Measurements from ENCODE around the gene CAMKK2. TPM values are rescaled to one million over a fixed set of nuclear protein-coding genes. Genes with fewer than 3 reads are reported as not detected.

Gene CAMKK2
- total and polyA plus RNA-seq, 2 of the 4 experiments (the other 2 are of a cell fraction) = 15.2 to 24.7 TPM

GRCh38 chr12:121248622-121249021 is 47.9 kb downstream of the CAMKK2 start:
- Histone ChIP-seq H3K4ac (ENCODE audit: low read depth, low read length) (no peak overlapping the region), H2BK15ac (ENCODE audit: low read depth, low read length) (no peak overlapping the region), H2AFZ (replicated peaks; ENCODE audit: low read length, poor library complexity) (no peak overlapping the region), H3K18ac (ENCODE audit: low read depth, low read length) (no peak overlapping the region), H4K91ac (ENCODE audit: insufficient read depth, low read depth, low read length) (no peak overlapping the region), H3K4me2 (ENCODE audit: low read depth, low read length) (no peak overlapping the region), H3K4me3 (ENCODE audit: insufficient read depth, low read depth, low read length) (no peak overlapping the region), H2BK120ac (ENCODE audit: low read depth, low read length) (no peak overlapping the region), H3K27me3 (ENCODE audit: control insufficient read depth, insufficient read depth, low read length) (no peaks in the 10 kb centered on the region), H3K4me1 (ENCODE audit: control insufficient read depth, insufficient read depth, low read length) (no peaks in the 10 kb centered on the region), H3K79me1 (ENCODE audit: low read depth in 1 of 2, low read length in 2 of 2) (no peaks in the 10 kb centered on the region), H3K9me1 (ENCODE audit: insufficient read depth, low read length) (peaks cover 5% of the 10 kb centered on the region; the same call in 1 of the 2 replicates), H3K9me3 (ENCODE audit: control insufficient read depth, insufficient read depth, low read length) (no peaks in the 10 kb centered on the region), H2BK5ac (ENCODE audit: low read depth, low read length, poor library complexity, severe bottlenecking) (no peak overlapping the region), H3K14ac (replicated peaks; ENCODE audit: low read depth, low read length) (no peak overlapping the region), H2AK5ac (ENCODE audit: low read depth, low read length) (no peak overlapping the region), H3K27ac (ENCODE audit: insufficient read depth, low read length) (no peak overlapping the region), H2BK20ac (ENCODE audit: low read depth, low read length) (no peak overlapping the region), H3K36me3 (ENCODE audit: control insufficient read depth, insufficient read depth, low read length) (peaks cover 58% of the 10 kb centered on the region), H3K9ac (ENCODE audit: low read depth, low read length) (no peak overlapping the region), H3K56ac (ENCODE audit: extremely low read depth, insufficient read depth, low read length) (no peak overlapping the region), H4K8ac (ENCODE audit: low read depth in 2 of 2, low read length in 2 of 2) (no peak overlapping the region), H4K20me1 (ENCODE audit: insufficient read depth, low read length) (no peaks in the 10 kb centered on the region), H4K5ac (ENCODE audit: low read depth, low read length) (no peak overlapping the region), H3K23ac (ENCODE audit: low read depth, low read length) (no peak overlapping the region), H2AK9ac (replicated peaks; ENCODE audit: low read depth, low read length, poor library complexity) (no peak overlapping the region)
- ChIA-PET POLR2A (ENCODE audit: unreplicated experiment) (no interaction called here), CTCF (no interaction called here)
- intact Hi-C loops (cut with micrococcal nuclease) = no loop called here
- in situ Hi-C loops (cut with MboI; ENCODE audit: low sequenced_read_pairs) = no loop called here
- TF ChIP-seq FOS (IDR thresholded peaks at IDR 0.05; ENCODE audit: low read depth, low read length) (no peak), RFX5 (IDR thresholded peaks at IDR 0.05; ENCODE audit: low read depth, low read length) (no peak), ELK1 (IDR thresholded peaks at IDR 0.05; ENCODE audit: borderline replicate concordance, low read depth, low read length) (no peak), SMC3 (IDR thresholded peaks at IDR 0.05; ENCODE audit: low read depth, low read length) (no peak), MAZ (IDR thresholded peaks at IDR 0.05; ENCODE audit: borderline replicate concordance, low read depth, low read length) (no peak), BHLHE40 (IDR thresholded peaks at IDR 0.05; ENCODE audit: low read depth, low read length) (no peak), RAD21 (IDR thresholded peaks at IDR 0.05; ENCODE audit: low read length) (no peak), MXI1 (IDR thresholded peaks at IDR 0.05; ENCODE audit: borderline replicate concordance, low read depth, low read length) (no peak), CTCF (conservative IDR thresholded peaks at IDR 0.05; ENCODE audit: low read depth, low read length) (no peak), POLR2A (IDR thresholded peaks at IDR 0.05; ENCODE audit: low read depth, low read length) (no peak), NFE2L2 (IDR thresholded peaks at IDR 0.05; ENCODE audit: low read depth, low read length) (no peak), RCOR1 (IDR thresholded peaks at IDR 0.05; ENCODE audit: insufficient replicate concordance, low read length) (no peak)
- dilution Hi-C loops (cut with HindIII; ENCODE audit: low sequenced_read_pairs, unreplicated experiment) = no loop called here
- ATAC-seq (ENCODE audit: low read depth) (no peak), DNase-seq (no peak)
- no TSS peak for BruUV-seq (replicated peaks)
- WGBS, 2 experiments (ENCODE audit: extremely low coverage in 2 of 2, insufficient read length in 1 of 2) = 83% methylated on average over 4 of the region's 22 CpGs; no CpG with 5 or more reads in 1 of the 2 experiments
